ENCODE measurements around the gene HNF1A.

- TF ChIP-seq CTCF (conservative IDR thresholded peaks at IDR 0.05 in 1 of 2, IDR thresholded peaks at IDR 0.05 in 1 of 2; ENCODE audit: low read depth in 1 of 2, low read length in 2 of 2), result no peak
- no peak for TF ChIP-seq EZH2 (IDR thresholded peaks at IDR 0.05; ENCODE audit: low read length, missing control alignments)
Measured at GRCh38 chr12:120979862-120980696, 1.7 kb downstream of the HNF1A start.

All from fibroblast of lung (primary cell).